ENCODE data around the gene RIF1. TPM values are rescaled to one million over a fixed set of nuclear protein-coding genes. Genes with fewer than 3 reads are reported as not detected.

Gene RIF1
- polyA plus RNA-seq, 1 of the 3 experiments (the other 2 are of a cell fraction): 2.4 TPM

DNA sequence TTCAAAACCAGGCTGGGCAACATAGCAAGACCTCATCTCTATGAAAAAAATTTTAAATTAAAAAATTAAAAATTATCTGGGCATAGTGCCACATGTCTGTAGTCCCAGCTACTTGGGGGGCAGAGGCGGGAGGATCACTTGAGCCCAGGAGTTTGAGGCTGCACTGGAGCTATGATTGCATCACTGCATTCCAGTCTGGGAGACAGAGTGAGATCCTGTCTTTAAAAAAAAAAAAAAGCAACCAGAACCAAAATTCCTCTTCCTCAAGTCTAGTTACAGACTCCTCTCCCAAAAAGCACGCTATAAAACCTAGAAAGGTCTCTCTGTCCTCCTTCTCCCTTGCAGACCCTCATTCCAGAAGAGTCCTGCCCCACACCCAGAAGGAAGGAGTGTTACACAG lies 28.4 kb upstream of the RIF1 start (continued):
- TF ChIP-seq FOXJ3 (CRISPR knock-in tag; IDR thresholded peaks at IDR 0.05): no peak
- no peak for TF ChIP-seq TEAD4 (IDR thresholded peaks at IDR 0.05; ENCODE audit: borderline replicate concordance, insufficient read depth)
- TF ChIP-seq YY1 (IDR thresholded peaks at IDR 0.05; ENCODE audit: low read depth): no peak
- no peak for TF ChIP-seq FOSL2 (IDR thresholded peaks at IDR 0.05; ENCODE audit: borderline replicate concordance, low read depth)
- no peak for TF ChIP-seq MXI1 (IDR thresholded peaks at IDR 0.05; ENCODE audit: low read depth, low read length)
- no peak for TF ChIP-seq NFIC (IDR thresholded peaks at IDR 0.05; ENCODE audit: borderline replicate concordance)
- TF ChIP-seq RAD21 (IDR thresholded peaks at IDR 0.05; ENCODE audit: low read length): no peak
- TF ChIP-seq, protein P1, sequence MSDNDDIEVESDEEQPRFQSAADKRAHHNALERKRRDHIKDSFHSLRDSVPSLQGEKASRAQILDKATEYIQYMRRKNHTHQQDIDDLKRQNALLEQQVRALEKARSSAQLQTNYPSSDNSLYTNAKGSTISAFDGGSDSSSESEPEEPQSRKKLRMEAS (IDR thresholded peaks at IDR 0.05; ENCODE audit: low read depth): no peak

DNA sequence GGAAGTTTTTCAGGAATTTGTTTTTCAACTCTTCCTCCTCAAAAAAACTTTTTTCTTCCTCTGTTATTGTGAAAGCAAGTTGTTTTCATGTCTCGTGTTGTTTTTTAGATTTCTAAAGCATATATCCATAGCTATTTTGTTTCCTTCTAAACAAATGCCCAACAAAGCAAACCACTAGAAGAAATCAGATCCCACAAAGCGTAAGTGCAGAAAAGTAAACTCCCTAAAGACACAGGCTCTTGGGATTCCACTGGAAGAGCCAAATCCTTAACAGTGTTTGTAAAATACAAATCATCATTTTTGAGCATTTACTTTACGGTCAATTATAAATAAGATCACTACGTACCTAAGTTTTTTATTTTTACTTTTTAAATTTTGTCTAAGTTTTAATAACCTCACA lies 21.7 kb upstream of the RIF1 start:
- TF ChIP-seq, protein P2, sequence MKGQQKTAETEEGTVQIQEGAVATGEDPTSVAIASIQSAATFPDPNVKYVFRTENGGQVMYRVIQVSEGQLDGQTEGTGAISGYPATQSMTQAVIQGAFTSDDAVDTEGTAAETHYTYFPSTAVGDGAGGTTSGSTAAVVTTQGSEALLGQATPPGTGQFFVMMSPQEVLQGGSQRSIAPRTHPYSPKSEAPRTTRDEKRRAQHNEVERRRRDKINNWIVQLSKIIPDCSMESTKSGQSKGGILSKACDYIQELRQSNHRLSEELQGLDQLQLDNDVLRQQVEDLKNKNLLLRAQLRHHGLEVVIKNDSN (IDR thresholded peaks at IDR 0.05; ENCODE audit: borderline replicate concordance, low read depth): no peak
- TF ChIP-seq TCF12 (IDR thresholded peaks at IDR 0.05): no peak
- no peak for TF ChIP-seq MEF2A (IDR thresholded peaks at IDR 0.05; ENCODE audit: borderline replicate concordance, low read depth)
- TF ChIP-seq, protein P3, sequence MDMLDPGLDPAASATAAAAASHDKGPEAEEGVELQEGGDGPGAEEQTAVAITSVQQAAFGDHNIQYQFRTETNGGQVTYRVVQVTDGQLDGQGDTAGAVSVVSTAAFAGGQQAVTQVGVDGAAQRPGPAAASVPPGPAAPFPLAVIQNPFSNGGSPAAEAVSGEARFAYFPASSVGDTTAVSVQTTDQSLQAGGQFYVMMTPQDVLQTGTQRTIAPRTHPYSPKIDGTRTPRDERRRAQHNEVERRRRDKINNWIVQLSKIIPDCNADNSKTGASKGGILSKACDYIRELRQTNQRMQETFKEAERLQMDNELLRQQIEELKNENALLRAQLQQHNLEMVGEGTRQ (IDR thresholded peaks at IDR 0.05; ENCODE audit: borderline replicate concordance, low read depth, low read length): no peak
- H3K27ac ChIP-seq (ENCODE audit: low read depth in 2 of 2, low read length in 1 of 2): no peak overlapping the region
- no peaks in the 10 kb centered on the region for H3K9me2 ChIP-seq
- H3K27me3 ChIP-seq (ENCODE audit: insufficient read depth): no peaks in the 10 kb centered on the region
- H2AFZ ChIP-seq (ENCODE audit: low read depth): 0 out of 2 replicates have a peak overlapping the region, but pooled peaks have one; percentile 35
- H3K79me2 ChIP-seq (ENCODE audit: insufficient read depth): no peaks in the 10 kb centered on the region
- 93% methylated on average over 4 of the region's 4 CpGs for WGBS (ENCODE audit: low lambda C conversion rate)
- CTCF ChIA-PET: interaction anchor here (1.1 to 1.3 kb wide), 2 partner anchors 27 to 49 kb away, joined by 3 read pairs; no protein-coding TSS in a partner anchor
- no peak overlapping the region for H3K4me3 ChIP-seq (ENCODE audit: low read depth in 2 of 2, low read length in 1 of 2)
- no peaks in the 10 kb centered on the region; the same call in 1 of the 2 replicates for H3K9me3 ChIP-seq
- no peaks in the 10 kb centered on the region for H3F3A ChIP-seq (replicated peaks; ENCODE audit: insufficient read depth)
- H3K36me3 ChIP-seq (replicated peaks in 1 of 2; ENCODE audit: control insufficient read depth in 1 of 2, insufficient read depth in 2 of 2, low read length in 1 of 2): no peaks in the 10 kb centered on the region
- no peaks in the 10 kb centered on the region for H3K4me1 ChIP-seq (ENCODE audit: control insufficient read depth in 1 of 2, insufficient read depth in 2 of 2, low read depth in 1 of 2, low read length in 1 of 2)
- POLR2A ChIA-PET: no interaction called here
- no peaks in the 10 kb centered on the region for H4K20me1 ChIP-seq (ENCODE audit: insufficient read depth)
- no peak for DNase-seq
- no peak overlapping the region for H3K9ac ChIP-seq
- H3K4me2 ChIP-seq: no peak overlapping the region

DNA sequence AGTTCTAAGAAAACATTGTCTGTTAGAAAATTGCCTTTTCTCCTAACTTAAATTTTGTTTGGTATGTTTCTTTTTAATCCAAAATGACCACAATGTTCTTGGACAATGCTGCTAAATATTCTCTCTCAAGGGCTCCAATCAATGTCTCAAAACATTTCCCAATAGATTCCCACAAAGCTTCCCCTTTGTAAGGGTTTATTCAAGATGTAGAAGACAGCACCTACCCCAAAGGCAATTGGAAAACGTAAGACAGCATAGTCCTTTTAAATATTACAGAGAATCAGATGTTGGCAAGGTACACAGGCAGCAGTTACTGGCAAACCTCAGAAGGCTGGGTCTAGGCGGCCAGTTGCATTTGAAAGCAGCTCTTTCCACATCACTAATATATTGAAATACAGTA lies 18.3 kb upstream of the RIF1 start:
- POLR2A ChIA-PET: no interaction called here
- Histone ChIP-seq H3F3A (replicated peaks; ENCODE audit: insufficient read depth) (no peaks in the 10 kb centered on the region), H3K27ac (ENCODE audit: low read depth in 2 of 2, low read length in 1 of 2) (no peak overlapping the region), H3K4me3 (ENCODE audit: low read depth in 2 of 2, low read length in 1 of 2) (no peak overlapping the region), H4K20me1 (ENCODE audit: insufficient read depth) (no peaks in the 10 kb centered on the region), H3K4me1 (ENCODE audit: control insufficient read depth in 1 of 2, insufficient read depth in 2 of 2, low read depth in 1 of 2, low read length in 1 of 2) (no peaks in the 10 kb centered on the region), H3K27me3 (ENCODE audit: insufficient read depth) (no peaks in the 10 kb centered on the region), H3K36me3 (replicated peaks in 1 of 2; ENCODE audit: control insufficient read depth in 1 of 2, insufficient read depth in 2 of 2, low read length in 1 of 2) (no peaks in the 10 kb centered on the region), H3K79me2 (ENCODE audit: insufficient read depth) (no peaks in the 10 kb centered on the region), H3K9me2 (no peaks in the 10 kb centered on the region), H3K9me3 (no peaks in the 10 kb centered on the region; the same call in 1 of the 2 replicates), H3K4me2 (no peak overlapping the region), H3K9ac (no peak overlapping the region), H2AFZ (ENCODE audit: low read depth) (no peak overlapping the region)
- CTCF ChIA-PET: interaction anchor here (1.3 kb wide), 2 partner anchors 11 to 46 kb away, joined by 3 read pairs; no protein-coding TSS in a partner anchor
- no peak for TF ChIP-seq TCF12 (IDR thresholded peaks at IDR 0.05)
- no peak for TF ChIP-seq TEAD4 (IDR thresholded peaks at IDR 0.05; ENCODE audit: borderline replicate concordance, insufficient read depth)
- no peak for TF ChIP-seq MXI1 (IDR thresholded peaks at IDR 0.05; ENCODE audit: low read depth, low read length)
- TF ChIP-seq FOXM1 (IDR thresholded peaks at IDR 0.05; ENCODE audit: low read depth): no peak
- no peak for TF ChIP-seq NFIC (IDR thresholded peaks at IDR 0.05; ENCODE audit: borderline replicate concordance)
- TF ChIP-seq, protein P1 (IDR thresholded peaks at IDR 0.05; ENCODE audit: low read depth): no peak
- WGBS (ENCODE audit: low lambda C conversion rate): 52% methylated on average over 2 of the region's 2 CpGs
- no peak for DNase-seq
